HG03097 (cell line): ENCODE measurements around the gene PSPN.

Experiments
- ATAC-seq: cut with Tn5 transposase; IDR thresholded peaks from one replicate; pipeline ENCODE4 v1.9.1; 2021; ENCODE audit not compliant: unreplicated experiment, low FRiP score

Gene PSPN

GRCh38 chr19:6334490-6335285 lies 41.0 kb downstream of the PSPN start:
- ATAC-seq: no peak

GRCh38 chr19:6333439-6333838 lies 42.3 kb downstream of the PSPN start, which contains the start of gene ACER1:
ACER1 (minus strand) TSS chr19:6333612; CDS start chr19:6333551, 61 bp downstream.
- ATAC-seq: no peak

GRCh38 chr19:6326815-6327214 lies 48.9 kb downstream of the PSPN start:
- no peak for ATAC-seq

- no peak for ATAC-seq
These were observed 50.1 kb downstream of the PSPN start for GRCh38 chr19:6325614-6326013.
